WTC11 (cell line): ENCODE measurements around the gene SUMF1. TPM values are rescaled to one million over a fixed set of nuclear protein-coding genes. Genes with fewer than 3 reads are reported as not detected.

Experiments used
- ATAC-seq: fragments of 200-7000 bp; cut with Tn5 transposase; 2 replicates; pipeline ENCODE4 v1.10.0; 2021; ENCODE audit warnings: mild to moderate bottlenecking, moderate library complexity
- CTCF ChIA-PET: fragments of 300-600 bp; sonication (Branson Sonifier 250); formaldehyde crosslinking; loops from one replicate; lab custom pipeline; 2021; ENCODE audit warnings: antibody characterized with exemption; lab: Charles Lee
- POLR2A ChIA-PET: fragments of 350-600 bp; sonication (Branson Sonifier 250); formaldehyde crosslinking; loops from one replicate; lab custom pipeline; 2021; ENCODE audit warnings: antibody characterized with exemption; lab: Charles Lee
- DNase-seq: peaks from one replicate; pipeline ENCODE4 v3.0.0; 2021; ENCODE audit warnings: low spot score
- H3K27ac Mint-ChIP-seq: 2 replicates; pipeline ENCODE4 v1.8.0; 2021; ENCODE audit warnings: mixed read lengths
- H3K27me3 Mint-ChIP-seq: 2 replicates; pipeline ENCODE4 v1.8.0; 2021; ENCODE audit warnings: low read depth, mild to moderate bottlenecking, moderate library complexity, mixed read lengths
- H3K36me3 Mint-ChIP-seq: 2 replicates; pipeline ENCODE4 v1.8.0; 2021; ENCODE audit warnings: mixed read lengths
- H3K4me1 Mint-ChIP-seq: 2 replicates; pipeline ENCODE4 v1.8.0; 2022; ENCODE audit warnings: mixed read lengths
- H3K4me3 Mint-ChIP-seq: 2 replicates; pipeline ENCODE4 v1.8.0; 2021; ENCODE audit warnings: mild to moderate bottlenecking, moderate library complexity, mixed read lengths
- H3K9me3 Mint-ChIP-seq: 2 replicates; pipeline ENCODE4 v1.8.0; 2021; ENCODE audit warnings: mixed read lengths
- CREB1 ChIP-seq: sonication (generic); formaldehyde crosslinking; IDR thresholded peaks from 2 replicates; pipeline ENCODE4 v1.8.0; 2023; ENCODE audit warnings: mild to moderate bottlenecking, missing genetic modification reagents
- CREM ChIP-seq: sonication (generic); formaldehyde crosslinking; IDR thresholded peaks from 2 replicates; pipeline ENCODE4 v1.8.1; 2022; ENCODE audit warnings: mild to moderate bottlenecking, missing genetic modification reagents, moderate library complexity
- ESRRA ChIP-seq: sonication (generic); formaldehyde crosslinking; IDR thresholded peaks from 2 replicates; pipeline ENCODE4 v1.8.1; 2022; ENCODE audit warnings: mild to moderate bottlenecking, missing genetic modification reagents, borderline replicate concordance
- FOXJ3 ChIP-seq: sonication (generic); formaldehyde crosslinking; IDR thresholded peaks from 2 replicates; pipeline ENCODE4 v1.9.0; 2021; ENCODE audit warnings: missing genetic modification reagents, mild to moderate bottlenecking, borderline replicate concordance
- FOXK1 ChIP-seq: sonication (generic); formaldehyde crosslinking; IDR thresholded peaks from 2 replicates; pipeline ENCODE4 v1.8.0; 2022; ENCODE audit warnings: mild to moderate bottlenecking, moderate library complexity, missing genetic modification reagents
- GRHL2 ChIP-seq: fragments of 250-450 bp; sonication (Bioruptor Pico); IDR thresholded peaks from 2 replicates; pipeline ENCODE4 v1.8.0; 2022; ENCODE audit warnings: mild to moderate bottlenecking, moderate library complexity; ENCODE audit not compliant: insufficient replicate concordance, severe bottlenecking
- KAT7 ChIP-seq: sonication (generic); formaldehyde crosslinking; IDR thresholded peaks from 2 replicates; pipeline ENCODE4 v1.8.1; 2023; ENCODE audit warnings: missing genetic modification reagents, mild to moderate bottlenecking, borderline replicate concordance
- MXD4 ChIP-seq: fragments of 250-450 bp; sonication (Bioruptor Pico); IDR thresholded peaks from 2 replicates; pipeline ENCODE4 v1.8.0; 2021; ENCODE audit warnings: mild to moderate bottlenecking, moderate library complexity, borderline replicate concordance
- MYBL2 ChIP-seq: sonication (generic); formaldehyde crosslinking; IDR thresholded peaks from 2 replicates; pipeline ENCODE4 v1.8.1; 2023; ENCODE audit warnings: mild to moderate bottlenecking, moderate library complexity, missing genetic modification reagents
- NFATC4 ChIP-seq: fragments of 250-450 bp; sonication (Bioruptor Pico); IDR thresholded peaks from 2 replicates; pipeline ENCODE4 v1.9.0; 2021; ENCODE audit warnings: mild to moderate bottlenecking
- NFE2L1 ChIP-seq: sonication (generic); formaldehyde crosslinking; IDR thresholded peaks from 2 replicates; pipeline ENCODE4 v1.8.1; 2023; ENCODE audit warnings: missing genetic modification reagents
- NR2C2 ChIP-seq: sonication (generic); formaldehyde crosslinking; IDR thresholded peaks from 2 replicates; pipeline ENCODE4 v1.8.0; 2022; ENCODE audit warnings: mild to moderate bottlenecking, missing genetic modification reagents
- RELA ChIP-seq: sonication (generic); formaldehyde crosslinking; IDR thresholded peaks from 2 replicates; pipeline ENCODE4 v1.8.1; 2022; ENCODE audit warnings: missing genetic modification reagents, mild to moderate bottlenecking, borderline replicate concordance
- STAT6 ChIP-seq: sonication (generic); formaldehyde crosslinking; conservative IDR thresholded peaks from 2 replicates; pipeline ENCODE4 v1.8.1; 2023; ENCODE audit warnings: mild to moderate bottlenecking, low read depth, missing genetic modification reagents, moderate library complexity
- TCF7 ChIP-seq: sonication (generic); formaldehyde crosslinking; IDR thresholded peaks from 2 replicates; pipeline ENCODE4 v1.8.0; 2022; ENCODE audit warnings: mild to moderate bottlenecking, low read depth, missing genetic modification reagents, moderate library complexity
- USF1 ChIP-seq: sonication (generic); formaldehyde crosslinking; IDR thresholded peaks from 2 replicates; pipeline ENCODE4 v1.8.0; 2022; ENCODE audit warnings: mild to moderate bottlenecking, missing genetic modification reagents
- ZNF121 ChIP-seq: sonication (generic); formaldehyde crosslinking; IDR thresholded peaks from 2 replicates; pipeline ENCODE4 v1.8.0; 2023; ENCODE audit warnings: missing genetic modification reagents
- ZNF219 ChIP-seq: sonication (generic); formaldehyde crosslinking; IDR thresholded peaks from 2 replicates; pipeline ENCODE4 v1.8.0; 2023; ENCODE audit warnings: missing genetic modification reagents, mild to moderate bottlenecking, borderline replicate concordance
- ZNF232 ChIP-seq: sonication (generic); formaldehyde crosslinking; IDR thresholded peaks from 2 replicates; pipeline ENCODE4 v1.8.0; 2022; ENCODE audit warnings: mild to moderate bottlenecking, missing genetic modification reagents
- ZNF263 ChIP-seq: sonication (generic); formaldehyde crosslinking; IDR thresholded peaks from 2 replicates; pipeline ENCODE4 v1.8.1; 2022; ENCODE audit warnings: low read depth, mild to moderate bottlenecking, moderate library complexity, missing genetic modification reagents
- ZNF317 ChIP-seq: sonication (generic); formaldehyde crosslinking; IDR thresholded peaks from 2 replicates; pipeline ENCODE4 v1.8.1; 2023; ENCODE audit warnings: low read depth, mild to moderate bottlenecking, moderate library complexity, missing genetic modification reagents, borderline replicate concordance
- ZNF416 ChIP-seq: fragments of 250-450 bp; sonication (Bioruptor Pico); IDR thresholded peaks from 2 replicates; pipeline ENCODE4 v1.9.0; 2021; ENCODE audit warnings: mild to moderate bottlenecking, inconsistent platforms
- ZNF512 ChIP-seq: sonication (generic); formaldehyde crosslinking; IDR thresholded peaks from 2 replicates; pipeline ENCODE4 v1.8.1; 2022; ENCODE audit warnings: missing genetic modification reagents, borderline replicate concordance
- ZSCAN18 ChIP-seq: fragments of 250-450 bp; sonication (Bioruptor Pico); IDR thresholded peaks from 2 replicates; pipeline ENCODE4 v2.1.2; 2022; ENCODE audit warnings: mild to moderate bottlenecking, moderate library complexity
- total RNA-seq: library from RNA; stranded (reverse); gene quantifications from 3 replicates; pipeline ENCODE4 v1.2.3, GENCODE V29; 2021
- TF ChIP-seq, protein P1 (sequence below): sonication (generic); formaldehyde crosslinking; IDR thresholded peaks from 2 replicates; pipeline ENCODE4 v1.8.0; 2022; ENCODE audit warnings: missing genetic modification reagents

SUMF1 gene
- total RNA-seq, 1 experiment from 2014 or later: 10.4 TPM

DNA sequence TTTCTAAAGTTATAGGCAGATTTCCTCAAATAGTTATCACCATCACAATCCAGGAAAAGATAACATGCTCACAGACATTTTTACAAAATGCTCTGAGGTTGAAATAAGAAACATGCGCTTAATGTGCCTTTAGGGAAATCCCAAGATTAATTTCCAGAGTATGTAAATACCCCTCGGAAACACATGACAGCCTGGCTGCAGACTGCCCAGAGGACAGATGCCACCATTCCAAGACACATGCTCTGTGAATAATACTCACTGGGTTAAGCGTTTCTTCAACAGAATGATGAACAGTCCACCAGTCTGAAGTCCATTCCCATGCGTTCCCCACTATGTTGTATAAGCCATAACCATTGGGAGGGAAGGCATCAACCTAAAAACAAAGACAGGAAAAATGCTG is 56.5 kb downstream of the SUMF1 start (continued):
- no peak for TF ChIP-seq MXD4 (CRISPR knock-in tag)

- CTCF ChIA-PET: no interaction called here
- POLR2A ChIA-PET: no interaction called here
- H3K36me3 Mint-ChIP-seq: peaks cover 3% of the 10 kb centered on the region; the same call in 1 of the 2 replicates
- H3K27me3 Mint-ChIP-seq: no peaks in the 10 kb centered on the region
- no peaks in the 10 kb centered on the region for H3K4me1 Mint-ChIP-seq
- ATAC-seq: no peak
- TF ChIP-seq ZNF263 (CRISPR knock-in tag) (no peak), CREM (CRISPR knock-in tag) (no peak), ZNF121 (no peak), RELA (CRISPR knock-in tag) (no peak), MXD4 (CRISPR knock-in tag) (no peak), GRHL2 (no peak), STAT6 (CRISPR knock-in tag) (no peak), FOXJ3 (CRISPR knock-in tag) (no peak), MYBL2 (CRISPR knock-in tag) (no peak), NFATC4 (CRISPR knock-in tag) (no peak), ZNF416 (CRISPR knock-in tag) (no peak), USF1 (no peak), ZNF232 (CRISPR knock-in tag) (no peak), NFE2L1 (no peak), CREB1 (CRISPR knock-in tag) (no peak), TCF7 (no peak), NR2C2 (no peak)
- TF ChIP-seq, protein P1, sequence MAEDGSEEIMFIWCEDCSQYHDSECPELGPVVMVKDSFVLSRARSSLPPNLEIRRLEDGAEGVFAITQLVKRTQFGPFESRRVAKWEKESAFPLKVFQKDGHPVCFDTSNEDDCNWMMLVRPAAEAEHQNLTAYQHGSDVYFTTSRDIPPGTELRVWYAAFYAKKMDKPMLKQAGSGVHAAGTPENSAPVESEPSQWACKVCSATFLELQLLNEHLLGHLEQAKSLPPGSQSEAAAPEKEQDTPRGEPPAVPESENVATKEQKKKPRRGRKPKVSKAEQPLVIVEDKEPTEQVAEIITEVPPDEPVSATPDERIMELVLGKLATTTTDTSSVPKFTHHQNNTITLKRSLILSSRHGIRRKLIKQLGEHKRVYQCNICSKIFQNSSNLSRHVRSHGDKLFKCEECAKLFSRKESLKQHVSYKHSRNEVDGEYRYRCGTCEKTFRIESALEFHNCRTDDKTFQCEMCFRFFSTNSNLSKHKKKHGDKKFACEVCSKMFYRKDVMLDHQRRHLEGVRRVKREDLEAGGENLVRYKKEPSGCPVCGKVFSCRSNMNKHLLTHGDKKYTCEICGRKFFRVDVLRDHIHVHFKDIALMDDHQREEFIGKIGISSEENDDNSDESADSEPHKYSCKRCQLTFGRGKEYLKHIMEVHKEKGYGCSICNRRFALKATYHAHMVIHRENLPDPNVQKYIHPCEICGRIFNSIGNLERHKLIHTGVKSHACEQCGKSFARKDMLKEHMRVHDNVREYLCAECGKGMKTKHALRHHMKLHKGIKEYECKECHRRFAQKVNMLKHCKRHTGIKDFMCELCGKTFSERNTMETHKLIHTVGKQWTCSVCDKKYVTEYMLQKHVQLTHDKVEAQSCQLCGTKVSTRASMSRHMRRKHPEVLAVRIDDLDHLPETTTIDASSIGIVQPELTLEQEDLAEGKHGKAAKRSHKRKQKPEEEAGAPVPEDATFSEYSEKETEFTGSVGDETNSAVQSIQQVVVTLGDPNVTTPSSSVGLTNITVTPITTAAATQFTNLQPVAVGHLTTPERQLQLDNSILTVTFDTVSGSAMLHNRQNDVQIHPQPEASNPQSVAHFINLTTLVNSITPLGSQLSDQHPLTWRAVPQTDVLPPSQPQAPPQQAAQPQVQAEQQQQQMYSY (CRISPR knock-in tag): no peak
- DNase-seq: no peak
- H3K9me3 Mint-ChIP-seq: no peaks in the 10 kb centered on the region
- H3K4me3 Mint-ChIP-seq: no peak overlapping the region
- H3K27ac Mint-ChIP-seq: no peak overlapping the region
Measured at GRCh38 chr3:4409971-4410573, 57.0 kb downstream of the SUMF1 start.

GRCh38 chr3:4409415-4409814 is 57.7 kb downstream of the SUMF1 start:
- POLR2A ChIA-PET: no interaction called here
- H3K27me3 Mint-ChIP-seq: no peaks in the 10 kb centered on the region
- no peaks in the 10 kb centered on the region for H3K4me1 Mint-ChIP-seq
- ATAC-seq (no peak), DNase-seq (no peak)
- CTCF ChIA-PET: no interaction called here
- H3K36me3 Mint-ChIP-seq: peaks cover 3% of the 10 kb centered on the region; the same call in 1 of the 2 replicates
- no peak overlapping the region for H3K27ac Mint-ChIP-seq
- no peak overlapping the region for H3K4me3 Mint-ChIP-seq
- H3K9me3 Mint-ChIP-seq: no peaks in the 10 kb centered on the region
- TF ChIP-seq MXD4 (CRISPR knock-in tag) (no peak), ZNF219 (CRISPR knock-in tag) (no peak), ZNF317 (no peak), ZNF512 (CRISPR knock-in tag) (no peak), FOXK1 (CRISPR knock-in tag) (no peak), ZSCAN18 (CRISPR knock-in tag) (no peak), ESRRA (no peak), KAT7 (CRISPR knock-in tag) (no peak)
